HG03460 (cell line): Measurements from ENCODE around the gene SLC38A4.
A peak's percentile ranks its signal among the peaks of the same experiment; 100 is the strongest.

Experiments
- ATAC-seq: cut with Tn5 transposase; IDR thresholded peaks from one replicate; pipeline ENCODE4 v1.9.1; 2021; ENCODE audit not compliant: unreplicated experiment

Gene SLC38A4

GRCh38 chr12:46815809-46816208 is 10.0 kb downstream of the SLC38A4 start:
- no peak for ATAC-seq

GRCh38 chr12:46814143-46814542 is 11.7 kb downstream of the SLC38A4 start:
- ATAC-seq, result no peak

- ATAC-seq, result no peak
Observed at GRCh38 chr12:46811185-46811584, 14.6 kb downstream of the SLC38A4 start.

GRCh38 chr12:46808955-46809697 is 16.7 kb downstream of the SLC38A4 start:
- ATAC-seq, result no peak

GRCh38 chr12:46808317-46808716 is 17.5 kb downstream of the SLC38A4 start:
- no peak for ATAC-seq

- no peak for ATAC-seq
Observed at GRCh38 chr12:46804054-46804453, 21.7 kb downstream of the SLC38A4 start.

GRCh38 chr12:46803517-46803916 is 22.3 kb downstream of the SLC38A4 start:
- no peak for ATAC-seq

GRCh38 chr12:46801293-46801692 is 24.5 kb downstream of the SLC38A4 start:
- no peak for ATAC-seq

GRCh38 chr12:46800160-46800559 is 25.6 kb downstream of the SLC38A4 start:
- no peak for ATAC-seq

GRCh38 chr12:46798648-46799047 is 27.1 kb downstream of the SLC38A4 start:
- no peak for ATAC-seq

- no peak for ATAC-seq
Observed at GRCh38 chr12:46798056-46798455, 27.7 kb downstream of the SLC38A4 start.

GRCh38 chr12:46795988-46796387 is 29.8 kb downstream of the SLC38A4 start:
- ATAC-seq, result no peak

GRCh38 chr12:46794593-46795190 is 31.1 kb downstream of the SLC38A4 start:
- ATAC-seq, result peak; percentile 73

GRCh38 chr12:46792925-46793324 is 32.9 kb downstream of the SLC38A4 start:
- ATAC-seq, result no peak

- no peak for ATAC-seq
Observed at GRCh38 chr12:46790066-46790465, 35.7 kb downstream of the SLC38A4 start.

- no peak for ATAC-seq
Observed at GRCh38 chr12:46788072-46788887, 37.5 kb downstream of the SLC38A4 start.

GRCh38 chr12:46787496-46788055 is 38.2 kb downstream of the SLC38A4 start:
- ATAC-seq, result no peak

- no peak for ATAC-seq
Observed at GRCh38 chr12:46786774-46787173, 39.0 kb downstream of the SLC38A4 start.

- ATAC-seq, result no peak
Observed at GRCh38 chr12:46785382-46785781, 40.4 kb downstream of the SLC38A4 start.

GRCh38 chr12:46783871-46784270 is 41.9 kb downstream of the SLC38A4 start:
- ATAC-seq, result no peak

- ATAC-seq, result no peak
Observed at GRCh38 chr12:46779879-46780278, 45.9 kb downstream of the SLC38A4 start.

- no peak for ATAC-seq
Observed at GRCh38 chr12:46779063-46779462, 46.7 kb downstream of the SLC38A4 start.
